Amygdala (tissue), 56 donors: Measurements from ENCODE around the gene SVIL.
"Not testable (repeated sequence)": the region's sequence is repeated elsewhere in the genome, so short reads cannot be mapped to it uniquely, and the experiment has no call there.

Experiments
- DNase-seq, 56 donors: peaks; one replicate each; lab custom pipeline; 2025; lab: John Stamatoyannopoulos, UW

SVIL gene

GRCh38 chr10:29583674-29584073, 51.1 kb downstream of the SVIL start:
- DNase-seq = no peak

GRCh38 chr10:29582769-29583168, 52.0 kb downstream of the SVIL start:
- not testable (repeated sequence) for DNase-seq

GRCh38 chr10:29579455-29579970, 55.3 kb downstream of the SVIL start:
- DNase-seq = no peak

- DNase-seq = no peak
Observed at GRCh38 chr10:29578457-29578856, 56.3 kb downstream of the SVIL start.

GRCh38 chr10:29576681-29577080, 58.1 kb downstream of the SVIL start:
- DNase-seq = no peak

GRCh38 chr10:29575098-29575455, 59.7 kb downstream of the SVIL start:
- no peak for DNase-seq

- DNase-seq = not testable (repeated sequence)
Observed at GRCh38 chr10:29574212-29575097, 60.3 kb downstream of the SVIL start.

- DNase-seq = not testable (repeated sequence)
Observed at GRCh38 chr10:29570248-29570647, 64.5 kb downstream of the SVIL start.

GRCh38 chr10:29569795-29570194, 65.0 kb downstream of the SVIL start:
- DNase-seq = no peak

- no peak for DNase-seq
Observed at GRCh38 chr10:29567003-29567402, 67.8 kb downstream of the SVIL start.

GRCh38 chr10:29566209-29566608, 68.6 kb downstream of the SVIL start:
- not testable (repeated sequence) for DNase-seq

- DNase-seq = no peak
Observed at GRCh38 chr10:29563420-29564035, 71.2 kb downstream of the SVIL start.

- not testable (repeated sequence) for DNase-seq
Observed at GRCh38 chr10:29563006-29563405, 71.8 kb downstream of the SVIL start.

GRCh38 chr10:29559996-29560395, 74.8 kb downstream of the SVIL start:
- DNase-seq = no peak

GRCh38 chr10:29557665-29558064, 77.1 kb downstream of the SVIL start:
- no peak for DNase-seq

- no peak for DNase-seq
Observed at GRCh38 chr10:29555746-29556481, 78.9 kb downstream of the SVIL start.

- no peak for DNase-seq
Observed at GRCh38 chr10:29555091-29555745, 79.6 kb downstream of the SVIL start.

- peak in 3 of 56 donors; percentile 2 to 3 (median 2) for DNase-seq
Observed at GRCh38 chr10:29554660-29555059, 80.1 kb downstream of the SVIL start.

- no peak for DNase-seq
Observed at GRCh38 chr10:29553544-29554250, 81.1 kb downstream of the SVIL start.

GRCh38 chr10:29553116-29553515, 81.7 kb downstream of the SVIL start:
- DNase-seq = not testable (repeated sequence)
